Stomach (tissue), 4 donors: ENCODE results near the gene RAB8B.

Experiments
- CTCF ChIP-seq, 7 experiments: fragments of 450-650 bp in 4 of 7; fragments of 200-600 bp in 3 of 7; sonication (generic) in 3 of 7; IDR thresholded peaks; one replicate each; pipeline ENCODE4 v1.5.1; 2016 to 2019; ENCODE audit warnings: antibody characterized with exemption in 7 of 7, control low read depth in 2 of 7, mild to moderate bottlenecking in 1 of 7
- EP300 ChIP-seq: sonication (generic); formaldehyde crosslinking; IDR thresholded peaks from one replicate; pipeline ENCODE4 v1.6.1; 2017; ENCODE audit warnings: antibody characterized with exemption
- POLR2A ChIP-seq, 4 donors: fragments of 450-650 bp; IDR thresholded peaks; one replicate each; pipeline ENCODE4 v1.6.1; 2016; ENCODE audit warnings: antibody characterized with exemption in 4 of 4, control low read depth in 2 of 4, mild to moderate bottlenecking in 1 of 4, moderate library complexity in 1 of 4
- POLR2AphosphoS5 ChIP-seq, 3 donors: sonication (generic); formaldehyde crosslinking; IDR thresholded peaks; one replicate each; pipeline ENCODE4 v1.6.1; 2016; ENCODE audit warnings: antibody characterized with exemption in 3 of 3

- TF ChIP-seq CTCF (IDR thresholded peaks at IDR 0.05), result no peak
- TF ChIP-seq POLR2AphosphoS5 (IDR thresholded peaks at IDR 0.05), result peak in 1 of 3 donors; percentile 57
- TF ChIP-seq POLR2A (IDR thresholded peaks at IDR 0.05), result no peak
- no peak for TF ChIP-seq EP300
Observed at GRCh38 chr15:63234451-63234870, 45.1 kb downstream of the RAB8B start.
